ENCODE results near the gene LRRC45.

LRRC45 gene

GRCh38 chr17:82007495-82008257, 15.4 kb upstream of the LRRC45 start:
- no peak for DNase-seq (ENCODE audit: low read depth)

GRCh38 chr17:82008258-82008940, 14.7 kb upstream of the LRRC45 start:
- DNase-seq (ENCODE audit: low read depth) = no peak

GRCh38 chr17:82008941-82009405, 14.1 kb upstream of the LRRC45 start:
- DNase-seq (ENCODE audit: low read depth) = no peak

- DNase-seq (ENCODE audit: low read depth) = no peak
These were observed 13.7 kb upstream of the LRRC45 start for GRCh38 chr17:82009413-82009812.

GRCh38 chr17:82010575-82011525, 12.3 kb upstream of the LRRC45 start:
- DNase-seq (ENCODE audit: low read depth) = no peak

GRCh38 chr17:82011617-82012187, 11.4 kb upstream of the LRRC45 start:
- DNase-seq (ENCODE audit: low read depth) = no peak

GRCh38 chr17:82012261-82012639, 10.9 kb upstream of the LRRC45 start:
- DNase-seq (ENCODE audit: low read depth) = no peak

GRCh38 chr17:82012640-82013295, 10.3 kb upstream of the LRRC45 start:
- DNase-seq (ENCODE audit: low read depth) = peak; percentile 46

GRCh38 chr17:82013341-82013740, 9.8 kb upstream of the LRRC45 start:
- peak; percentile 51 for DNase-seq (ENCODE audit: low read depth)

GRCh38 chr17:82013772-82014321, 9.3 kb upstream of the LRRC45 start:
- DNase-seq (ENCODE audit: low read depth) = no peak

GRCh38 chr17:82014432-82014831, 8.7 kb upstream of the LRRC45 start:
- no peak for DNase-seq (ENCODE audit: low read depth)

- DNase-seq (ENCODE audit: low read depth) = no peak
These were observed 8.2 kb upstream of the LRRC45 start for GRCh38 chr17:82014971-82015310.

- no peak for DNase-seq (ENCODE audit: low read depth)
These were observed 7.7 kb upstream of the LRRC45 start for GRCh38 chr17:82015311-82015971.

GRCh38 chr17:82016061-82016874, 6.8 kb upstream of the LRRC45 start:
- no peak for DNase-seq (ENCODE audit: low read depth)

GRCh38 chr17:82016875-82017459, 6.1 kb upstream of the LRRC45 start:
- DNase-seq (ENCODE audit: low read depth) = no peak

GRCh38 chr17:82017612-82018151, 5.4 kb upstream of the LRRC45 start:
- no peak for DNase-seq (ENCODE audit: low read depth)

GRCh38 chr17:82018152-82018988, 4.7 kb upstream of the LRRC45 start:
- DNase-seq (ENCODE audit: low read depth) = no peak

GRCh38 chr17:82018989-82019689, 4.0 kb upstream of the LRRC45 start:
- DNase-seq (ENCODE audit: low read depth) = no peak

Measured in fibroblast of gingiva (primary cell).